ENCODE data around the gene CARD10.
A peak's percentile ranks its signal among the peaks of the same experiment; 100 is the strongest.
"Not testable (repeated sequence)": the region's sequence is repeated elsewhere in the genome, so short reads cannot be mapped to it uniquely, and the experiment has no call there.

Gene CARD10

DNA sequence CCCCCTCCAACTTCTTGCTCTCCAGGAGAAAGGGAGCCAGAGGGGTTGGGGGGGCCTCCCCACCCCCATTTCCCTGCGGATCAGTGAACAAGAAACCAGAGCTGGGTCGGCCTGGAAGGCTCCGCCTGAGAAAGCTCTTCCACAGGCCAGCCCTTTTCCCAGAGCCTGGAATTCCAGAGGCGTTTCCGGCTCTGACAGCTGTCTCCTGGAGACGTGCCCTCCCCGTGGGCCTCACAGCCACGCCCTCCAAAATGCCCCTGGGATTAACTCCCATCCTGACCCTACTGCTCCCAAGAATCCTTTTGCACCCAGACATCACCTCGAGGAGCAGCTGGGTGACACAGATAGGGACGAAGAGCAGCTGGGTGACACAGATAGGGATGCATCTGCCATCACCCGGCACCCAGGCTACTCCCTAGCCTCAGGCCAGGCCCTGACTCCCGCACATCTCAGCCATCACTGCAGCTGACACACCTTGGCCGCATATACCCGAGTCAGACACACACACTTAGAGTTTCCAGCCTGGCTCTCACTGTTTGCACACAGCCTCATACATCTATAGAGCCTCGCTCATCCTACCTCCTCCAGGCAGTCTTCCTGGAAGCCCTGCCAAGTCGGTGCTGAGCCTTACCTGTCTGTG, 33.4 kb upstream of the CARD10 start:
- peak; percentile 70 for DNase-seq

DNA sequence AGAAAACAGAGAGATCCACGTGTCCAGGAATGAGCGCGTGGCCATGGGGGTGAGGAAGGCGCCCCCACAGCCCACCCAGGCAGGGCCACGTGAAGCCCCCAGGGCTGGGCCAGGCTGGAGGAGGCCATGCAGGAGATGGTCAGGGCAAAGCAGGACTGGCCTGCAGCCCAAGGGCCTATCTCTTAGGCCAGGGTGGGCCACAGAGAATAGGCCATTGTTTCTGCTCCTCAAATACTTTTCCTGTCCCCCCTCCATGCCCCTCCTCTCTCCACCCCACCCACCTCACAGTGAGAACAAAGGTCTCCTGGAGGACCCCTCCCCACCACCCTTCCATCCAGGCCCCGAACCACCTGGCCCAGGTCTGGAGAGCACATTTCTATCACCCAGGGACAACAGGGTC, 32.8 kb upstream of the CARD10 start:
- no peak for DNase-seq

- not testable (repeated sequence) for DNase-seq
Measured at GRCh38 chr22:37550921-37551320, 31.7 kb upstream of the CARD10 start.

- DNase-seq = no peak
Measured at GRCh38 chr22:37549704-37550059, 30.5 kb upstream of the CARD10 start.

DNA sequence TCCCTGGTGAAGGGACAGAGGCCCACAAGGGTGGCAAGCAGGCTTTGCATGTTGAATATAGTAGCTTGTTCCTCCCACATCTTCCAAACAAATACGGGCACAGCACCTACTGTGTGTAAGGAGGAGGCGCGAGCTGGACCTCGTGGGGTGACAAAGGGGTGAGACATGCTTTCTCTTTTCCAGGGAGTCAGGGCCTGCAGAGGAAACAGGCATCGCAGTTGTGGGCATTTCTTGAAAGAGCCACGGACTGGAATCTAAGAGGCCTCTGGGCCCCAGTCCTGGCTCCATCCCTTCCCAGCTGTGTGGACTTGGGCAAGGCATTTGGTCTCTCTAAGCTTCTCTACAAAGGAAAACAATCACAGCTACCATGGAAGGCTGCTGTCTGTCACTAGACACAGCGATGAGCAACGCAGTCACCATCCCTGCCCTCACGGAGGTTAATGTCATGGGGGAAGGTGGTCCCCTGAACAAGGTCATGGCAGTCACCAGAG, 28.1 kb upstream of the CARD10 start:
- no peak for DNase-seq

GRCh38 chr22:37546437-37547250, 27.4 kb upstream of the CARD10 start:
- DNase-seq = no peak

- DNase-seq = no peak
Measured at GRCh38 chr22:37545703-37546436, 26.7 kb upstream of the CARD10 start.

- DNase-seq = peak; percentile 30
Measured at GRCh38 chr22:37544955-37545702, 25.9 kb upstream of the CARD10 start.

DNA sequence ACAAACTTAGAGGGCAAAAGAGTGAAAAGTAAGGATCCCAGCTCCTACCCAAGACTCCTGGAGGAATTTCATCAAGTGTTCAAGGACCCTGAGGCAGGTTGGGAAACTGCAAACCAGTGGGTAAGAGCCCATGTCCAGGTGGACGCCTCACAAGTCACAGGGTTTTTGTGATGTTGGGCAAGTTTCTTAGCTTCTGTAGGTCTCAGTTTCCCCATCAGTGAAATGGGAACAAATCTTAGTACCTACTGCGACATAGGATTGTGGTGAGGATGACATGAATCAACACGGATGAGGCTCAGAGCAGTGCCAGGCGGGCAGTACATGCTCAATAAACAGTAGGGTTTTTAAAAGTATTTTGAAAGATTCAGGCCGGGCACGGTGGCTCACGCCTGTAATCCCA, 23.7 kb upstream of the CARD10 start:
- no peak for DNase-seq

DNA sequence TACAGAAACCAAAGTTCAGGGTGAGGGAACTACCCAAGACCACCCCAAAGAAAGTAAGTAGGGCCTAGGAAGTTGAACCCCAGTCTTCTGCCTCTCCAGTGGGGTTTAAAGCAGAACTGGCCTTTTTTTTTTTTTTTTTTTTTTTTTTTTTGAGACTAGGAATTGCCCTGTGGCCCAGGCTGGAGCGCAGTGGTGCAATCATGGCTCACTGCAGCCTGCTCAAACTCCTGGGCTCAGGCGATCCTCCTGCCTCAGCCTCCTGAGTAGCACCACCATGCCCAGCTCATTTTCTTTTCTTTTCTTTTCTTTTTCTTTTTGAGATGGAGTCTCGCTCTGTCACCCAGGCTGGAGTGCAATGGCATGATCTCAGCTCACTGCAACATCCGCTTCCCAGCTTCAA, 23.2 kb upstream of the CARD10 start:
- DNase-seq = not testable (repeated sequence)

GRCh38 chr22:37539790-37540189, 20.6 kb upstream of the CARD10 start:
- DNase-seq = not testable (repeated sequence)

DNA sequence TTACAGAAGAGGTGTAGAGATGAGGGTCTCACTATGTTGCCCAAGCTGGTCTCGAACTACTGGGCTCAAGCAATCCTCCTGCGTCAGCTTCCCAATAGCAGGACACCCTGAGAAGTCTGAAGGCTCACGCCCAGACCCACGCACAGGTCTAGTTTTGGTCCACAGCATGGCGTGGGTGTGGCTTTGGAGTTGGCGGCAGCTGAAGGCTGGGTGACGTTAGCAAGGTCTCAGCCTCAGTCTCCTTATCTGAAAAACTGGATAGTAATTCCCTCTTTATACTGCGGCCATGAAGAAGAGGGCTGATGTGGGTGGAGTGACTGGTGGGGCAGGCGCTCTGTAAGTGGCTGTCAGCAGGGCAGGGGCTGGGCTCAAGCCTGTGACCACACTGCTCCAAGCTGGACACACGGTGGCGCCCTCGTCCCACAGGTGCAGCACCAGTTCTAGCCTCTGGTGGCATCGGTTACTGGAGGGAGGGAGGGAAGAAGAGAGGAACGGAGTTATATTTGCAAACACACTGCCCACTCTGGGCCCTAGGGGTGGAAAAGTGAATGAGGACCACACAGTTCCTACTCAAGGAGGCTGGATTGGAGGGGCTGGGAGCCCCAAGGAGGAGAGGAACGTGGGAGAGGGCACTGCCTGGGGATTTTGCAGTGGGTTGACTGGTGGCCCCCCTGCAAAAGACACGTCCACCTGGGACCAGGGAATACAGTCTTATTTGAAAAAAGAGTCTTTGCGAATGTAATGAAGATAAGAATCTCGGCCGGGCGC, 19.6 kb upstream of the CARD10 start:
- peak; percentile 89 for DNase-seq

- no peak for DNase-seq
Measured at GRCh38 chr22:37535159-37535558, 15.9 kb upstream of the CARD10 start.

GRCh38 chr22:37534445-37534844, 15.2 kb upstream of the CARD10 start:
- peak; percentile 22 for DNase-seq

- peak; percentile 39 for DNase-seq
Measured at GRCh38 chr22:37533995-37534394, 14.8 kb upstream of the CARD10 start.

GRCh38 chr22:37529652-37530345, 10.6 kb upstream of the CARD10 start:
- DNase-seq = no peak

DNA sequence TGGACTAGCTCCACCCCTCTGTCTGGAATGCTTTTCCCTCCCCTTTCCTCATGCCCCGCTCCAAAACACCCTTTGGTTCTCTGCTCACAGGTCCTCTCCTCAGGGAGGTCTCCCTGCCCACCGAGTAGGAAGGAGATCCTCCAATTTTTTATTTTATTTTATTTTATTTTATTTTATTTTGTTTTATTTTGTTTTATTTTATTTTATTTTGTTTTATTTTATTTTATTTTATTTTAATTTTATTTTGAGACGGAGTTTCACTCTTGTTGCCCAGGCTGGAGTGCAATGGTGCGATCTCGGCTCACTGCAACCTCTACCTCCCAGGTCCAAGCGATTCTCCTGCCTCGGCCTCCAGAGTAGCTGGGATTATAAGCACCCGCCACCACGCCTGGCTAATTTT, 8.7 kb upstream of the CARD10 start:
- DNase-seq = not testable (repeated sequence)

GRCh38 chr22:37527081-37527752, 8.0 kb upstream of the CARD10 start:
- not testable (repeated sequence) for DNase-seq

GRCh38 chr22:37526376-37526775, 7.2 kb upstream of the CARD10 start:
- DNase-seq = no peak

GRCh38 chr22:37525746-37526350, 6.6 kb upstream of the CARD10 start:
- no peak for DNase-seq

Data from NCI-H82 (cell line).